CD4-positive, alpha-beta T cell treated with Interleukin-15 for 1 hour (primary cell): Measurements from ENCODE around the gene INVS.
"Not testable (repeated sequence)": the region's sequence is repeated elsewhere in the genome, so short reads cannot be mapped to it uniquely, and the experiment has no call there.

Experiments used
- DNase-seq: peaks from one replicate; pipeline ENCODE4 v3.0.0-alpha.2; 2020

The INVS gene

GRCh38 chr9:100284247-100284646 is 185.2 kb downstream of the INVS start:
- no peak for DNase-seq

- DNase-seq: no peak
Observed at GRCh38 chr9:100285080-100285479, 186.0 kb downstream of the INVS start.

- no peak for DNase-seq
Observed at GRCh38 chr9:100285601-100286000, 186.6 kb downstream of the INVS start.

- no peak for DNase-seq
Observed at GRCh38 chr9:100286257-100286656, 187.2 kb downstream of the INVS start.

- DNase-seq: no peak
Observed at GRCh38 chr9:100287186-100287585, 188.1 kb downstream of the INVS start.

GRCh38 chr9:100290714-100291113 is 191.7 kb downstream of the INVS start:
- DNase-seq: no peak

GRCh38 chr9:100292414-100292813 is 193.4 kb downstream of the INVS start:
- no peak for DNase-seq

GRCh38 chr9:100294341-100294740 is 195.3 kb downstream of the INVS start:
- no peak for DNase-seq

- DNase-seq: no peak
Observed at GRCh38 chr9:100294806-100295205, 195.8 kb downstream of the INVS start.

GRCh38 chr9:100295240-100295639 is 196.2 kb downstream of the INVS start:
- no peak for DNase-seq

- no peak for DNase-seq
Observed at GRCh38 chr9:100296407-100296806, 197.4 kb downstream of the INVS start.

- DNase-seq: no peak
Observed at GRCh38 chr9:100298378-100298777, 199.3 kb downstream of the INVS start.

GRCh38 chr9:100303747-100304146 is 204.7 kb downstream of the INVS start:
- no peak for DNase-seq

GRCh38 chr9:100306283-100306682 is 207.2 kb downstream of the INVS start:
- DNase-seq: no peak

- no peak for DNase-seq
Observed at GRCh38 chr9:100307080-100307479, 208.0 kb downstream of the INVS start.

- DNase-seq: no peak
Observed at GRCh38 chr9:100308965-100309564, 210.0 kb downstream of the INVS start.

GRCh38 chr9:100309992-100310391 is 210.9 kb downstream of the INVS start:
- no peak for DNase-seq

- no peak for DNase-seq
Observed at GRCh38 chr9:100315561-100315960, 216.5 kb downstream of the INVS start.

GRCh38 chr9:100317706-100318105 is 218.7 kb downstream of the INVS start:
- DNase-seq: no peak

- no peak for DNase-seq
Observed at GRCh38 chr9:100322954-100323536, 224.0 kb downstream of the INVS start.

GRCh38 chr9:100324594-100325200 is 225.7 kb downstream of the INVS start:
- DNase-seq: no peak

GRCh38 chr9:100338736-100339135 is 239.7 kb downstream of the INVS start:
- not testable (repeated sequence) for DNase-seq

- no peak for DNase-seq
Observed at GRCh38 chr9:100340224-100340623, 241.2 kb downstream of the INVS start.

GRCh38 chr9:100341889-100342288 is 242.8 kb downstream of the INVS start:
- no peak for DNase-seq

GRCh38 chr9:100346836-100347235 is 247.8 kb downstream of the INVS start:
- DNase-seq: no peak
